HepG2 (cell line): Measurements from ENCODE around the gene TUBB4A. TPM values are rescaled to one million over a fixed set of nuclear protein-coding genes. Genes with fewer than 3 reads are reported as not detected.

ENCODE experiments used
- HMGA1 ChIP-seq: sonication (generic); formaldehyde crosslinking; conservative IDR thresholded peaks from 2 replicates; pipeline ENCODE4 v1.4.0; 2020; ENCODE audit warnings: missing genetic modification reagents
- MIER3 ChIP-seq: IDR thresholded peaks from 2 replicates; pipeline ENCODE4 v1.6.1; 2016; ENCODE audit warnings: missing compliant biosample characterization, borderline replicate concordance
- PHB2 ChIP-seq: fragments of 450-650 bp; IDR thresholded peaks from 2 replicates; pipeline ENCODE4 v1.6.1; 2018; ENCODE audit not compliant: partially characterized antibody
- SIX4 ChIP-seq: sonication (generic); formaldehyde crosslinking; IDR thresholded peaks from 2 replicates; pipeline ENCODE4 v1.4.0; 2020; ENCODE audit warnings: missing genetic modification reagents
- ZBTB8A ChIP-seq: sonication (generic); formaldehyde crosslinking; IDR thresholded peaks from 2 replicates; pipeline ENCODE4 v1.4.0; 2020; ENCODE audit warnings: mild to moderate bottlenecking, low read depth, missing genetic modification reagents, borderline replicate concordance
- ZNF138 ChIP-seq: sonication (generic); formaldehyde crosslinking; IDR thresholded peaks from 2 replicates; pipeline ENCODE4 v1.5.0; 2020; ENCODE audit warnings: mild to moderate bottlenecking, low read depth, missing genetic modification reagents
- ZNF468 ChIP-seq: sonication (generic); formaldehyde crosslinking; IDR thresholded peaks from 2 replicates; pipeline ENCODE4 v1.8.0; 2022; ENCODE audit warnings: mild to moderate bottlenecking, moderate library complexity, missing genetic modification reagents
- ZNF547 ChIP-seq: sonication (generic); formaldehyde crosslinking; IDR thresholded peaks from 2 replicates; pipeline ENCODE4 v1.5.1; 2020; ENCODE audit warnings: mild to moderate bottlenecking, missing genetic modification reagents
- ZNF687 ChIP-seq: sonication (generic); formaldehyde crosslinking; IDR thresholded peaks from 2 replicates; pipeline ENCODE4 v1.5.1; 2020; ENCODE audit warnings: mild to moderate bottlenecking, missing genetic modification reagents, moderate library complexity
- polyA plus RNA-seq, 8 experiments: library from polyadenylated mRNA; depleted of rRNA in 3 of 8; stranded (reverse) in 7 of 8; unstranded in 1 of 8; fragments of >200 nt; fragmentation: Illumina TruSeq in 4 of 8; extraction: Trizol in 4 of 8; gene quantifications; 2 replicates each; pipeline versions ENCODE4 v1.2.1 to v1.2.3, GENCODE V29; 2011 to 2016; ENCODE audit warnings: low read depth in 4 of 8, missing spikeins in 1 of 8, mixed read lengths in 1 of 8; ENCODE audit not compliant: insufficient read depth in 1 of 8
- total RNA-seq, 5 experiments: library from RNA; depleted of rRNA; stranded (reverse); fragments of >200 nt; fragmentation: Illumina TruSeq; extraction: Trizol; gene quantifications; 2 replicates each; pipeline ENCODE4 v1.2.3, GENCODE V29; 2016; ENCODE audit warnings: low read depth in 1 of 5

TUBB4A gene
- total and polyA plus RNA-seq, 2 of the 13 experiments (the other 11 are each of a cell fraction or from before 2014, with no cell fraction given): not detected

GRCh38 chr19:6530386-6531162 lies 28.5 kb upstream of the TUBB4A start, which contains the start of gene TNFSF9 (continued):
- TF ChIP-seq ZNF468 (CRISPR knock-in tag) (no peak), SIX4 (CRISPR knock-in tag) (no peak), HMGA1 (CRISPR knock-in tag) (no peak), PHB2 (no peak), ZBTB8A (CRISPR knock-in tag) (no peak), ZNF547 (CRISPR knock-in tag) (0 out of 2 replicates have a peak, but pooled peaks have one; percentile 44), MIER3 (CRISPR knock-in tag) (no peak), ZNF687 (CRISPR knock-in tag) (peak; percentile 80), ZNF138 (CRISPR knock-in tag) (0 out of 2 replicates have a peak, but pooled peaks have one; percentile 71)
